Transverse colon (tissue), 4 donors: ENCODE data around the gene SYK. TPM values are rescaled to one million over a fixed set of nuclear protein-coding genes. Genes with fewer than 3 reads are reported as not detected.

ENCODE experiments used
- DNase-seq: peaks from one replicate; pipeline ENCODE4 v3.0.0-alpha.2; 2019
- H3K27ac ChIP-seq, 4 donors: fragments of 200-600 bp; sonication (generic); 2 replicates each; pipeline ENCODE4 v1.5.1; 2016 to 2018; ENCODE audit warnings: inconsistent platforms in 4 of 4
- H3K27me3 ChIP-seq: fragments of 200-600 bp; sonication (generic); 2 replicates; pipeline ENCODE4 v1.5.1; 2017; ENCODE audit warnings: inconsistent platforms
- H3K36me3 ChIP-seq, 4 donors: fragments of 200-600 bp; sonication (generic); 2 replicates each; pipeline ENCODE4 v1.5.1; 2017 to 2019; ENCODE audit warnings: inconsistent platforms in 4 of 4
- H3K4me1 ChIP-seq, 4 donors: fragments of 200-600 bp; sonication (generic); 2 replicates each; pipeline ENCODE4 v1.5.1; 2017 to 2020; ENCODE audit warnings: inconsistent platforms in 4 of 4
- H3K4me3 ChIP-seq, 4 donors: fragments of 200-600 bp; sonication (generic); 1 replicate in 1 of 4; 2 replicates in 3 of 4; pipeline versions ENCODE4 v1.5.1 to v1.6.1; 2017 to 2019; ENCODE audit warnings: inconsistent platforms in 4 of 4
- H3K9me3 ChIP-seq, 2 donors: fragments of 200-600 bp; sonication (generic); 2 replicates each; pipeline ENCODE4 v1.5.1; 2017 to 2019; ENCODE audit warnings: inconsistent platforms in 2 of 2
- EP300 ChIP-seq: sonication (generic); formaldehyde crosslinking; IDR thresholded peaks from one replicate; pipeline ENCODE4 v1.6.1; 2017; ENCODE audit warnings: antibody characterized with exemption, low read depth
- POLR2A ChIP-seq: fragments of 450-650 bp; IDR thresholded peaks from one replicate; pipeline ENCODE4 v1.6.1; 2016; ENCODE audit warnings: antibody characterized with exemption, mild to moderate bottlenecking, moderate library complexity
- POLR2AphosphoS5 ChIP-seq, 3 donors: sonication (generic); formaldehyde crosslinking; IDR thresholded peaks; one replicate each; pipeline ENCODE4 v1.6.1; 2016; ENCODE audit warnings: antibody characterized with exemption in 3 of 3
- WGBS, 2 donors: methylation state at CpG; one replicate each; pipeline ENCODE4 v1.1.5; 2018; ENCODE audit warnings: low coverage in 1 of 2; 5-methylcytosine and 5-hydroxymethylcytosine counted together
- in situ Hi-C, 4 donors: fragments of 200-750 bp; cut with MboI; loops; one replicate each; pipeline versions ENCODE4 v1.15.0 to v1.15.1; 2017; ENCODE audit warnings: low sequenced_read_pairs in 3 of 4, low pct_ligation_motif_present in 1 of 4, low pct_unique_long_range_greater_than_20kb in 1 of 4
- intact Hi-C: fragments of 100-400 bp; cut with DNase I; formaldehyde crosslinking; loops from one replicate; pipeline ENCODE4 v1.15.1; 2023; ENCODE audit warnings: low total_unique reads
- total RNA-seq, 4 donors: library from RNA; depleted of rRNA; stranded (reverse); fragments of >200 nt; gene quantifications; one replicate each; pipeline ENCODE4 v1.1.0, GENCODE V29; 2016
- TF ChIP-seq, protein P1 (sequence below), 5 experiments: fragments of 200-600 bp in 3 of 5; fragments of 450-650 bp in 2 of 5; sonication (generic) in 3 of 5; IDR thresholded peaks; 1 replicate in 2 of 5; 2 replicates in 3 of 5; pipeline ENCODE4 v1.5.1; 2016 to 2017; ENCODE audit warnings: antibody characterized with exemption in 5 of 5, inconsistent platforms in 3 of 5, mild to moderate bottlenecking in 2 of 5, moderate library complexity in 1 of 5

The SYK gene
- total RNA-seq, 4 donors from 2014 or later: 32.2 to 534 (median 34.3) TPM

- no peak for DNase-seq
- Histone ChIP-seq H3K27ac (no peak overlapping the region), H3K36me3 (peaks cover 0 to 3% (median 0%) of the 10 kb centered on the region in 4 donors), H3K4me1 (no peaks in the 10 kb centered on the region), H3K9me3 (no peaks in the 10 kb centered on the region), H3K4me3 (no peak overlapping the region), H3K27me3 (no peaks in the 10 kb centered on the region)
- WGBS, 2 donors: 90% methylated on average over 2 of the region's 2 CpGs; no CpG with 5 or more reads in 1 of the 2 donors
- intact Hi-C loops: loop anchor here (10.0 kb wide), 1 partner anchor 727 kb away; no protein-coding TSS in a partner anchor
- TF ChIP-seq EP300: no peak
- TF ChIP-seq, protein P1, sequence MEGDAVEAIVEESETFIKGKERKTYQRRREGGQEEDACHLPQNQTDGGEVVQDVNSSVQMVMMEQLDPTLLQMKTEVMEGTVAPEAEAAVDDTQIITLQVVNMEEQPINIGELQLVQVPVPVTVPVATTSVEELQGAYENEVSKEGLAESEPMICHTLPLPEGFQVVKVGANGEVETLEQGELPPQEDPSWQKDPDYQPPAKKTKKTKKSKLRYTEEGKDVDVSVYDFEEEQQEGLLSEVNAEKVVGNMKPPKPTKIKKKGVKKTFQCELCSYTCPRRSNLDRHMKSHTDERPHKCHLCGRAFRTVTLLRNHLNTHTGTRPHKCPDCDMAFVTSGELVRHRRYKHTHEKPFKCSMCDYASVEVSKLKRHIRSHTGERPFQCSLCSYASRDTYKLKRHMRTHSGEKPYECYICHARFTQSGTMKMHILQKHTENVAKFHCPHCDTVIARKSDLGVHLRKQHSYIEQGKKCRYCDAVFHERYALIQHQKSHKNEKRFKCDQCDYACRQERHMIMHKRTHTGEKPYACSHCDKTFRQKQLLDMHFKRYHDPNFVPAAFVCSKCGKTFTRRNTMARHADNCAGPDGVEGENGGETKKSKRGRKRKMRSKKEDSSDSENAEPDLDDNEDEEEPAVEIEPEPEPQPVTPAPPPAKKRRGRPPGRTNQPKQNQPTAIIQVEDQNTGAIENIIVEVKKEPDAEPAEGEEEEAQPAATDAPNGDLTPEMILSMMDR (IDR thresholded peaks at IDR 0.05): no peak
- TF ChIP-seq POLR2AphosphoS5 (IDR thresholded peaks at IDR 0.05): no peak
- TF ChIP-seq POLR2A: no peak
- in situ Hi-C loops: loop anchor here (10.0 to 25.0 kb wide), 5 partner anchors 99 to 1274 kb away; no protein-coding TSS in a partner anchor
Observed at GRCh38 chr9:90861380-90861779, 59.8 kb downstream of the SYK start.

- H3K4me1 ChIP-seq: no peaks in the 10 kb centered on the region
- in situ Hi-C loops (loop anchor here (10.0 to 25.0 kb wide), 5 partner anchors 100 to 1275 kb away; no protein-coding TSS in a partner anchor), intact Hi-C loops (loop anchor here (10.0 kb wide), 1 partner anchor 727 kb away; no protein-coding TSS in a partner anchor)
- no peak overlapping the region for H3K27ac ChIP-seq
- H3K9me3 ChIP-seq: no peaks in the 10 kb centered on the region
- H3K4me3 ChIP-seq: no peak overlapping the region
- H3K36me3 ChIP-seq: peaks cover 0 to 3% (median 0%) of the 10 kb centered on the region in 4 donors
- no peak for DNase-seq
- 93% methylated on average over 15 of the region's 16 CpGs; no CpG with 5 or more reads in 1 of the 2 donors for WGBS, 2 donors
- no peaks in the 10 kb centered on the region for H3K27me3 ChIP-seq
- TF ChIP-seq POLR2A: no peak
- no peak for TF ChIP-seq POLR2AphosphoS5 (IDR thresholded peaks at IDR 0.05)
- TF ChIP-seq, protein P1 (IDR thresholded peaks at IDR 0.05): no peak
- TF ChIP-seq EP300: no peak
Observed at GRCh38 chr9:90861826-90862740, 60.5 kb downstream of the SYK start.

DNA sequence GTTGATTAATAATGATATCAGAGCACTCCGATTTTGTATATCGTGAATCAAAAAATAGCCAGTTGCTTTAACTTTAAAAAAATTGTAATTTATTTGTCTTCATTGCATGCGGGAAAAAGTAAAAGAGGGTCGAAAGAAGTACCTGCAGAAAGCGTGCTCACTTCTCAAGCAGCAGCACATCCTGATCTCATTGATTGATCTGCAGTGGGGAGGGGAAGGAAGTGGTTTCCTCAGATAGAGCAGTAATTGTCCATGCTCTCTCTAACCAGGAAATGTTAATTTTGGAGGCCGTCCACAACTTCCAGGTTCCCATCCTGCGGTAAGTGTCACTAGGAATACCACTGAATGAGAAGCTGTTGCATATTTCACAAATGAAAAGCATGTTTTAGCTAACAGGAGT lies 63.2 kb downstream of the SYK start:
- TF ChIP-seq, protein P1 (IDR thresholded peaks at IDR 0.05): no peak
- TF ChIP-seq POLR2AphosphoS5 (IDR thresholded peaks at IDR 0.05) (no peak), POLR2A (no peak), EP300 (no peak)
- Histone ChIP-seq H3K4me3 (no peak overlapping the region), H3K9me3 (no peaks in the 10 kb centered on the region), H3K27ac (no peak overlapping the region), H3K36me3 (peaks cover 0 to 8% (median 0%) of the 10 kb centered on the region in 4 donors), H3K27me3 (no peaks in the 10 kb centered on the region), H3K4me1 (no peaks in the 10 kb centered on the region)
- intact Hi-C loops (loop anchor here (10.0 kb wide), 1 partner anchor 730 kb away; no protein-coding TSS in a partner anchor), in situ Hi-C loops (loop anchor here (10.0 to 25.0 kb wide), 5 partner anchors 102 to 1277 kb away; no protein-coding TSS in a partner anchor)
- DNase-seq: no peak
- 80 to 84% methylated on average over 5 to 7 of the region's 7 CpGs for WGBS, 2 donors

- in situ Hi-C loops: loop anchor here (10.0 to 25.0 kb wide), 5 partner anchors 105 to 1280 kb away; no protein-coding TSS in a partner anchor
- DNase-seq: no peak
- Histone ChIP-seq H3K27me3 (no peaks in the 10 kb centered on the region), H3K9me3 (no peaks in the 10 kb centered on the region), H3K36me3 (peaks cover 0 to 8% (median 0%) of the 10 kb centered on the region in 4 donors), H3K27ac (no peak overlapping the region), H3K4me3 (no peak overlapping the region), H3K4me1 (no peaks in the 10 kb centered on the region)
- intact Hi-C loops: loop anchor here (10.0 kb wide), 1 partner anchor 732 kb away; no protein-coding TSS in a partner anchor
- no peak for TF ChIP-seq EP300
- WGBS, 2 donors: 96 to 98% methylated on average over 7 to 14 of the region's 14 CpGs
Observed at GRCh38 chr9:90867101-90867500, 65.5 kb downstream of the SYK start.
